ENCODE measurements around the gene RFX5.

Gene RFX5

GRCh38 chr1:151325646-151326429 is 21.2 kb downstream of the RFX5 start:
- DNase-seq (ENCODE audit: extremely low read depth in 1 of 2, low read depth in 1 of 2) = no peak

GRCh38 chr1:151325231-151325630 is 21.8 kb downstream of the RFX5 start:
- DNase-seq (ENCODE audit: extremely low read depth in 1 of 2, low read depth in 1 of 2) = no peak

- DNase-seq (ENCODE audit: extremely low read depth in 1 of 2, low read depth in 1 of 2) = no peak
These were observed 22.6 kb downstream of the RFX5 start for GRCh38 chr1:151324390-151324930.

GRCh38 chr1:151318975-151319374 is 28.1 kb downstream of the RFX5 start:
- DNase-seq (ENCODE audit: extremely low read depth in 1 of 2, low read depth in 1 of 2) = no peak

GRCh38 chr1:151315565-151316235 is 31.4 kb downstream of the RFX5 start:
- DNase-seq (ENCODE audit: extremely low read depth in 1 of 2, low read depth in 1 of 2) = no peak

GRCh38 chr1:151314137-151314875 is 32.7 kb downstream of the RFX5 start:
- DNase-seq (ENCODE audit: extremely low read depth in 1 of 2, low read depth in 1 of 2) = no peak

- DNase-seq (ENCODE audit: extremely low read depth in 1 of 2, low read depth in 1 of 2) = no peak
These were observed 33.6 kb downstream of the RFX5 start for GRCh38 chr1:151313501-151313900.

- DNase-seq (ENCODE audit: extremely low read depth in 1 of 2, low read depth in 1 of 2) = no peak
These were observed 34.2 kb downstream of the RFX5 start for GRCh38 chr1:151312826-151313225.

- no peak for DNase-seq (ENCODE audit: extremely low read depth in 1 of 2, low read depth in 1 of 2)
These were observed 34.6 kb downstream of the RFX5 start for GRCh38 chr1:151312411-151312810.

GRCh38 chr1:151311589-151312331 is 35.3 kb downstream of the RFX5 start:
- DNase-seq (ENCODE audit: extremely low read depth in 1 of 2, low read depth in 1 of 2) = peak; percentile 53 to 91

- DNase-seq (ENCODE audit: extremely low read depth in 1 of 2, low read depth in 1 of 2) = no peak
These were observed 36.0 kb downstream of the RFX5 start for GRCh38 chr1:151311011-151311410.

- no peak for DNase-seq (ENCODE audit: extremely low read depth in 1 of 2, low read depth in 1 of 2)
These were observed 37.2 kb downstream of the RFX5 start for GRCh38 chr1:151309811-151310323.

- DNase-seq (ENCODE audit: extremely low read depth in 1 of 2, low read depth in 1 of 2) = no peak
These were observed 52.1 kb downstream of the RFX5 start for GRCh38 chr1:151294742-151295462.

- no peak for DNase-seq (ENCODE audit: extremely low read depth in 1 of 2, low read depth in 1 of 2)
These were observed 54.0 kb downstream of the RFX5 start for GRCh38 chr1:151293093-151293492.

- no peak for DNase-seq (ENCODE audit: extremely low read depth in 1 of 2, low read depth in 1 of 2)
These were observed 54.6 kb downstream of the RFX5 start for GRCh38 chr1:151292207-151293030.

GRCh38 chr1:151290709-151291303 is 56.2 kb downstream of the RFX5 start:
- DNase-seq (ENCODE audit: extremely low read depth in 1 of 2, low read depth in 1 of 2) = no peak

All from stimulated activated CD8-positive, alpha-beta memory T cell treated with anti-CD3 and anti-CD28 coated beads, Interleukin-7, amount 100 ng/mL, for 48 hours (primary cell).